G401 (cell line): Measurements from ENCODE around the gene ANKRD28. TPM values are rescaled to one million over a fixed set of nuclear protein-coding genes. Genes with fewer than 3 reads are reported as not detected.

ENCODE experiments used
- DNase-seq: peaks from one replicate; pipeline ENCODE4 v3.0.0-alpha.2; 2015; ENCODE audit warnings: low spot score
- in situ Hi-C: cut with HindIII; loops from 2 replicates; pipeline ENCODE4 v1.10.0; 2016; ENCODE audit warnings: low sequenced_read_pairs, mixed read lengths
- total RNA-seq: library from RNA; depleted of rRNA; stranded (reverse); fragments of >200 nt; shearing (Covaris generic); gene quantifications from 2 replicates; pipeline ENCODE4 v1.2.3, GENCODE V29; 2014

ANKRD28 gene
- total RNA-seq, 1 experiment from 2014 or later = 44.4 TPM

- in situ Hi-C loops = no loop called here
- no peak for DNase-seq
Observed at GRCh38 chr3:15649858-15650257, 147.9 kb downstream of the ANKRD28 start.

GRCh38 chr3:15649341-15649740, 148.4 kb downstream of the ANKRD28 start:
- no peak for DNase-seq
- in situ Hi-C loops = no loop called here

- in situ Hi-C loops = no loop called here
- DNase-seq = no peak
Observed at GRCh38 chr3:15647611-15648167, 150.1 kb downstream of the ANKRD28 start.

- in situ Hi-C loops = no loop called here
- peak; percentile 49 for DNase-seq
Observed at GRCh38 chr3:15646851-15647511, 150.8 kb downstream of the ANKRD28 start.

- no peak for DNase-seq
- in situ Hi-C loops = no loop called here
Observed at GRCh38 chr3:15645740-15646501, 151.9 kb downstream of the ANKRD28 start.

- in situ Hi-C loops = no loop called here
- no peak for DNase-seq
Observed at GRCh38 chr3:15645246-15645645, 152.5 kb downstream of the ANKRD28 start.

- DNase-seq = no peak
- in situ Hi-C loops = no loop called here
Observed at GRCh38 chr3:15638891-15639262, 158.9 kb downstream of the ANKRD28 start.

- peak; percentile 25 for DNase-seq
- in situ Hi-C loops = no loop called here
Observed at GRCh38 chr3:15638193-15638890, 159.4 kb downstream of the ANKRD28 start.

GRCh38 chr3:15637131-15637951, 160.4 kb downstream of the ANKRD28 start:
- in situ Hi-C loops = no loop called here
- peak; percentile 77 for DNase-seq

- DNase-seq = no peak
- in situ Hi-C loops = no loop called here
Observed at GRCh38 chr3:15636028-15636709, 161.6 kb downstream of the ANKRD28 start.

- in situ Hi-C loops = no loop called here
- peak; percentile 43 for DNase-seq
Observed at GRCh38 chr3:15635121-15635661, 162.6 kb downstream of the ANKRD28 start.

- in situ Hi-C loops = no loop called here
Observed at GRCh38 chr3:15634671-15635070, 163.1 kb downstream of the ANKRD28 start.

GRCh38 chr3:15633766-15634598, 163.8 kb downstream of the ANKRD28 start:
- in situ Hi-C loops = no loop called here

More at GRCh38 chr3:15634671-15635070, 163.1 kb downstream of the ANKRD28 start:
- no peak for DNase-seq

GRCh38 chr3:15633159-15633558, 164.6 kb downstream of the ANKRD28 start:
- in situ Hi-C loops = no loop called here
- peak; percentile 93 for DNase-seq

More at GRCh38 chr3:15633766-15634598, 163.8 kb downstream of the ANKRD28 start:
- peak; percentile 95 for DNase-seq

GRCh38 chr3:15632212-15632580, 165.6 kb downstream of the ANKRD28 start:
- DNase-seq = peak; percentile 15
- in situ Hi-C loops = no loop called here

GRCh38 chr3:15631426-15632211, 166.2 kb downstream of the ANKRD28 start:
- DNase-seq = peak; percentile 65
- in situ Hi-C loops = no loop called here
